T-cell (primary cell): ENCODE measurements around the gene ELK3. TPM values are rescaled to one million over a fixed set of nuclear protein-coding genes. Genes with fewer than 3 reads are reported as not detected.

Experiments used
- ATAC-seq, 4 experiments: fragments of 200-7000 bp in 3 of 4; fragments of 150-1000 bp in 1 of 4; cut with Tn5 transposase; replicated peaks in 1 of 4; 1 replicate in 3 of 4; 2 replicates in 1 of 4; pipeline ENCODE4 v1.10.0; 2021; ENCODE audit warnings: moderate library complexity in 3 of 4, mild to moderate bottlenecking in 2 of 4, moderate number of reproducible peaks in 1 of 4
- CTCF ChIA-PET, 2 donors: fragments of 300-600 bp; sonication (Branson Sonifier 250); formaldehyde crosslinking; loops; one replicate each; lab custom pipeline; 2022; ENCODE audit warnings: antibody characterized with exemption in 2 of 2; lab: Charles Lee
- POLR2A ChIA-PET, 2 donors: fragments of 300-600 bp; sonication (Branson Sonifier 250); formaldehyde crosslinking; loops; one replicate each; lab custom pipeline; 2022; ENCODE audit warnings: antibody characterized with exemption in 2 of 2; lab: Charles Lee
- DNase-seq, 35 experiments: peaks; one replicate each; pipeline versions ENCODE4 v3.0.0 to v3.0.0-alpha.2; 2013 to 2023
- H3K27ac ChIP-seq: one replicate; pipeline ENCODE4 v1.5.1; 2013; ENCODE audit warnings: low read length
- H3K27me3 ChIP-seq, 2 experiments: replicated peaks in 1 of 2; 1 replicate in 1 of 2; 2 replicates in 1 of 2; pipeline versions ENCODE4 v1.6.1 to v1.7.0; 2013; ENCODE audit warnings: low read length in 1 of 2, mixed read lengths in 1 of 2; ENCODE audit not compliant: control insufficient read depth in 2 of 2, insufficient read depth in 2 of 2; ENCODE audit errors: extremely low read depth in 1 of 2
- H3K36me3 ChIP-seq, 2 donors: 1 replicate in 1 of 2; 2 replicates in 1 of 2; pipeline versions ENCODE4 v1.6.1 to v1.7.0; 2013; ENCODE audit warnings: low read length in 1 of 2; ENCODE audit not compliant: control insufficient read depth in 2 of 2, insufficient read depth in 1 of 2; ENCODE audit errors: extremely low read depth in 1 of 2
- H3K4me1 ChIP-seq, 2 experiments: 1 replicate in 1 of 2; 2 replicates in 1 of 2; pipeline versions ENCODE4 v1.6.1 to v1.7.0; 2013; ENCODE audit warnings: low read length in 2 of 2, mixed read lengths in 1 of 2; ENCODE audit not compliant: insufficient read depth in 2 of 2, control insufficient read depth in 1 of 2; ENCODE audit errors: extremely low read depth in 1 of 2
- H3K4me3 ChIP-seq, 2 donors: 1 replicate in 1 of 2; 2 replicates in 1 of 2; pipeline versions ENCODE4 v1.5.1 to v1.7.0; 2013; ENCODE audit warnings: mild to moderate bottlenecking in 2 of 2, low read length in 1 of 2, moderate library complexity in 1 of 2; ENCODE audit not compliant: control insufficient read depth in 1 of 2; ENCODE audit errors: extremely low read depth in 1 of 2
- H3K9me3 ChIP-seq: 2 replicates; pipeline ENCODE4 v1.7.0; 2013
- H3K27ac Mint-ChIP-seq, 2 donors: one replicate each; pipeline ENCODE4 v1.8.0; 2020 to 2021; ENCODE audit warnings: mild to moderate bottlenecking in 2 of 2, mixed read lengths in 2 of 2
- H3K27me3 Mint-ChIP-seq, 2 donors: one replicate each; pipeline ENCODE4 v1.8.0; 2021 to 2022; ENCODE audit warnings: mixed read lengths in 2 of 2
- H3K36me3 Mint-ChIP-seq: one replicate; pipeline ENCODE4 v1.8.0; 2021; ENCODE audit warnings: mixed read lengths
- H3K4me1 Mint-ChIP-seq, 3 donors: one replicate each; pipeline ENCODE4 v1.8.0; 2020 to 2022; ENCODE audit warnings: mixed read lengths in 3 of 3, mild to moderate bottlenecking in 1 of 3
- H3K4me3 Mint-ChIP-seq, 3 donors: one replicate each; pipeline ENCODE4 v1.8.0; 2020 to 2022; ENCODE audit warnings: mild to moderate bottlenecking in 3 of 3, mixed read lengths in 3 of 3, moderate library complexity in 3 of 3
- H3K9me3 Mint-ChIP-seq, 3 donors: one replicate each; pipeline ENCODE4 v1.8.0; 2020 to 2022; ENCODE audit warnings: mixed read lengths in 3 of 3
- WGBS: methylation state at CpG from one replicate; pipeline ENCODE4 v1.1.5; 2013; ENCODE audit warnings: missing lambda C conversion rate; ENCODE audit not compliant: insufficient coverage; 5-methylcytosine and 5-hydroxymethylcytosine counted together
- total RNA-seq, 35 experiments: library from RNA in 6 of 35; stranded (reverse) in 6 of 35; fragments of 120-200 nt in 1 of 35; gene quantifications; one replicate each; pipeline versions ENCODE4 v1.2.1 to v1.2.4 and lab custom pipeline; 2013 to 2026

The ELK3 gene
- total RNA-seq, 5 donors from 2014 or later (not counting 1 experiment from before 2014, with no cell fraction given) = 33.8 to 62.7 (median 55.5) TPM

GRCh38 chr12:96155781-96156180 is 38.4 kb upstream of the ELK3 start:
- Mint-ChIP-seq H3K4me1 (no peaks in the 10 kb centered on the region), H3K4me3 (no peak overlapping the region), H3K27me3 (peaks cover 0 to 3% of the 10 kb centered on the region in 2 donors), H3K27ac (no peak overlapping the region), H3K36me3 (no peaks in the 10 kb centered on the region), H3K9me3 (no peaks in the 10 kb centered on the region)
- DNase-seq (no peak), ATAC-seq (no peak)
- ChIA-PET CTCF (interaction anchor here in 1 of 2 donors (0.6 to 1.9 kb wide), 2 partner anchors 40 to 59 kb away, joined by 3 to 4 read pairs; no protein-coding TSS in a partner anchor), POLR2A (no interaction called here)
- H3K4me3 ChIP-seq = no peak overlapping the region
- no peak overlapping the region for H3K27ac ChIP-seq
- no peaks in the 10 kb centered on the region for H3K4me1 ChIP-seq
- WGBS = 92% methylated on average over 2 of the region's 7 CpGs
- no peaks in the 10 kb centered on the region for H3K27me3 ChIP-seq
- no peaks in the 10 kb centered on the region for H3K9me3 ChIP-seq
- H3K36me3 ChIP-seq = no peaks in the 10 kb centered on the region

- Histone ChIP-seq H3K4me1 (no peaks in the 10 kb centered on the region), H3K27me3 (no peaks in the 10 kb centered on the region), H3K27ac (no peak overlapping the region), H3K36me3 (no peaks in the 10 kb centered on the region), H3K4me3 (no peak overlapping the region), H3K9me3 (no peaks in the 10 kb centered on the region)
- Mint-ChIP-seq H3K36me3 (no peaks in the 10 kb centered on the region), H3K27me3 (peaks cover 0 to 3% of the 10 kb centered on the region in 2 donors), H3K27ac (no peak overlapping the region), H3K4me1 (no peaks in the 10 kb centered on the region), H3K4me3 (no peak overlapping the region), H3K9me3 (no peaks in the 10 kb centered on the region)
- ChIA-PET CTCF (interaction anchor here in 1 of 2 donors (1.9 kb wide), 1 partner anchor 59 kb away, joined by 4 read pairs; no protein-coding TSS in a partner anchor), POLR2A (no interaction called here)
- no peak for DNase-seq
- no peak for ATAC-seq
- WGBS = no CpG with 5 or more reads among the region's 3 CpGs
These were observed 38.0 kb upstream of the ELK3 start for GRCh38 chr12:96156211-96156610.

- ChIA-PET POLR2A (no interaction called here), CTCF (interaction anchor here (0.6 to 1.9 kb wide), 4 partner anchors 58 to 146 kb away, joined by 3 to 5 read pairs (median 4); no protein-coding TSS in a partner anchor)
- H3K36me3 ChIP-seq = no peaks in the 10 kb centered on the region
- ATAC-seq (no peak), DNase-seq (no peak)
- no peaks in the 10 kb centered on the region for H3K9me3 Mint-ChIP-seq
- no peak overlapping the region for H3K27ac ChIP-seq
- H3K4me3 Mint-ChIP-seq = no peak overlapping the region
- no peaks in the 10 kb centered on the region for H3K4me1 ChIP-seq
- H3K9me3 ChIP-seq = no peaks in the 10 kb centered on the region
- H3K27me3 Mint-ChIP-seq = peaks cover 0 to 3% of the 10 kb centered on the region in 2 donors
- no peaks in the 10 kb centered on the region for H3K27me3 ChIP-seq
- no peaks in the 10 kb centered on the region for H3K36me3 Mint-ChIP-seq
- 97% methylated on average over 3 of the region's 3 CpGs for WGBS
- no peaks in the 10 kb centered on the region for H3K4me1 Mint-ChIP-seq
- H3K27ac Mint-ChIP-seq = no peak overlapping the region
- H3K4me3 ChIP-seq = no peak overlapping the region
These were observed 36.7 kb upstream of the ELK3 start for GRCh38 chr12:96157427-96157826.

GRCh38 chr12:96164951-96165811 is 29.0 kb upstream of the ELK3 start:
- Mint-ChIP-seq H3K4me1 (no peaks in the 10 kb centered on the region), H3K27me3 (no peaks in the 10 kb centered on the region), H3K4me3 (no peak overlapping the region), H3K9me3 (no peaks in the 10 kb centered on the region), H3K27ac (no peak overlapping the region), H3K36me3 (no peaks in the 10 kb centered on the region)
- Histone ChIP-seq H3K27me3 (peaks cover 0 to 4% of the 10 kb centered on the region in 2 experiments), H3K4me1 (no peaks in the 10 kb centered on the region), H3K4me3 (no peak overlapping the region), H3K27ac (no peak overlapping the region), H3K36me3 (no peaks in the 10 kb centered on the region), H3K9me3 (no peaks in the 10 kb centered on the region)
- ATAC-seq (no peak), DNase-seq (no peak)
- ChIA-PET POLR2A (interaction anchor here (0.6 to 0.7 kb wide), 2 partner anchors 49 kb away, joined by 3 to 7 read pairs; no protein-coding TSS in a partner anchor), CTCF (no interaction called here)
- WGBS = 93% methylated on average over 5 of the region's 14 CpGs

DNA sequence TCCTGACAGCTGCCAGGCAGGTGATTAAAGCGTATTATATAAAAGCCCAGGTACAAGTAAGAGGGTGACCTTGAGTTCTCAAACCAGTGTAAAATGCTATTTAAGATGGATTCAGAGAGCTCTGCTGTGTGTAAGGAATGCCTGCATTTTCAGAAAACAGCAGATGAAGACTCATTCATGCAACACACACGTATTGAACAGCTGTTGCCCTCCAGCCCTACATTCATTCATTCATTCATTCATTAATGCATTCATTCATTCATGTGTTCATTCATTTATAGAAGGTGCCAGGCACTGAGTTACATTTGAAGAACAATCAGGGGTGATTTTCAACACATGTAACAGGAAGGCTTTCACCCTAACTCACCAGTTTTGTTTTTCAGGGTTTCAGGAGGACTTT is 27.4 kb upstream of the ELK3 start:
- H3K9me3 ChIP-seq = no peaks in the 10 kb centered on the region
- no peaks in the 10 kb centered on the region for H3K4me1 ChIP-seq
- H3K36me3 ChIP-seq = no peaks in the 10 kb centered on the region
- no peak for ATAC-seq
- Mint-ChIP-seq H3K27ac (no peak overlapping the region), H3K27me3 (peaks cover 0 to 3% of the 10 kb centered on the region in 2 donors), H3K9me3 (no peaks in the 10 kb centered on the region), H3K4me3 (no peak overlapping the region), H3K36me3 (no peaks in the 10 kb centered on the region), H3K4me1 (no peaks in the 10 kb centered on the region)
- DNase-seq = no peak
- peaks cover 0 to 4% of the 10 kb centered on the region in 2 experiments for H3K27me3 ChIP-seq
- 40% methylated on average over 1 of the region's 2 CpGs for WGBS
- POLR2A ChIA-PET = no interaction called here
- no peak overlapping the region for H3K27ac ChIP-seq
- CTCF ChIA-PET = interaction anchor here (1.0 to 1.2 kb wide), 3 partner anchors 10 to 103 kb away, joined by 3 to 4 read pairs (median 3); no protein-coding TSS in a partner anchor
- no peak overlapping the region for H3K4me3 ChIP-seq

DNA sequence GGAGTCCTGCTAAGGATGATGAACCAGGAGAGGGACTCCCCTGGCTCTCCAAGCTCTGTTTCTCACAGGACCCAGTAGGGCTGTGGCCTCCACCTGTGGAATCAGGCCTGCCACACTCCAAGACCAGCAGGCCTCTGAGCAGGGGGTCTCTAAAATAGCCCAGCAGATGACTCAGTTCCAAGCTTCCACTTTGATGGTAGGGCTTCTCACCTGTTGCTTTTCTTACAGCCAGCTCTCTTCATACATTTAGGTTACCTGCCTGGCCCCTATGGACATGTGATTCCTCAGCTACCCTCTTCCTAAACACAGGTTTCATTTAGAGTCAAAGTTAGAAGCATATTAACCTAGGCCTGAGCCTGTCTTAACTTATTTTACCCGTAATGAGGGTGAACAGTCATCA is 26.7 kb upstream of the ELK3 start:
- H3K9me3 Mint-ChIP-seq = no peaks in the 10 kb centered on the region
- ATAC-seq (no peak), DNase-seq (no peak)
- H3K4me3 Mint-ChIP-seq = no peak overlapping the region
- Histone ChIP-seq H3K4me1 (no peaks in the 10 kb centered on the region), H3K27ac (no peak overlapping the region), H3K27me3 (peaks cover 0 to 4% of the 10 kb centered on the region in 2 experiments), H3K4me3 (no peak overlapping the region), H3K36me3 (no peaks in the 10 kb centered on the region), H3K9me3 (no peaks in the 10 kb centered on the region)
- POLR2A ChIA-PET = interaction anchor here in 1 of 2 donors (0.6 kb wide), 1 partner anchor 240 kb away, joined by 3 read pairs; no protein-coding TSS in a partner anchor
- CTCF ChIA-PET = interaction anchor here in 1 of 2 donors (1.2 kb wide), 1 partner anchor 103 kb away, joined by 4 read pairs; no protein-coding TSS in a partner anchor
- no peaks in the 10 kb centered on the region for H3K36me3 Mint-ChIP-seq
- peaks cover 0 to 3% of the 10 kb centered on the region in 2 donors for H3K27me3 Mint-ChIP-seq
- WGBS = no CpG with 5 or more reads among the region's 1 CpG
- no peak overlapping the region for H3K27ac Mint-ChIP-seq
- H3K4me1 Mint-ChIP-seq = no peaks in the 10 kb centered on the region
